A549 (cell line): ENCODE measurements around the gene RALGDS. TPM values are rescaled to one million over a fixed set of nuclear protein-coding genes. Genes with fewer than 3 reads are reported as not detected.

Experiments
- ATAC-seq, 2 experiments: fragments of 200-7000 bp in 1 of 2; fragments of >200 bp in 1 of 2; cut with Nextera tagmentation in 1 of 2; cut with Tn5 transposase in 1 of 2; 3 replicates each; pipeline versions ENCODE4 v1.8.0 to v1.9.1; 2018 to 2020; ENCODE audit warnings: mild to moderate bottlenecking in 1 of 2, moderate library complexity in 1 of 2
- CTCF ChIA-PET: fragments of 300-600 bp; sonication (Branson Sonifier 250); formaldehyde crosslinking; extraction: SDS; loops from one replicate; lab custom pipeline; 2021; ENCODE audit warnings: antibody characterized with exemption, inconsistent platforms; lab: Yijun Ruan, JAX
- POLR2A ChIA-PET: fragments of 350-600 bp; formaldehyde crosslinking; extraction: SDS; loops from one replicate; lab custom pipeline; 2021; ENCODE audit warnings: antibody characterized with exemption, inconsistent platforms; lab: Yijun Ruan, JAX
- DNase-seq, 2 experiments: peaks; one replicate each; pipeline versions ENCODE4 v3.0.0 to v3.0.0-alpha.2; 2011 to 2016; ENCODE audit warnings: low read depth in 1 of 2, low spot score in 1 of 2
- FAIRE-seq: peaks from 2 replicates; lab custom pipeline; 2011; peaks lifted over from hg19 to GRCh38; lab: Jason Lieb, UNC
- H3K27ac ChIP-seq, 2 experiments: fragments of >200 bp; sonication (Bioruptor Twin); formaldehyde crosslinking; 3 replicates each; pipeline ENCODE4 v1.5.1; 2016 to 2017
- H3K4me1 ChIP-seq: fragments of >200 bp; sonication (Bioruptor Twin); formaldehyde crosslinking; 3 replicates; pipeline ENCODE4 v1.6.1; 2016
- H3K4me2 ChIP-seq: fragments of >200 bp; sonication (Bioruptor Twin); formaldehyde crosslinking; 3 replicates; pipeline ENCODE4 v1.6.1; 2016
- H3K4me3 ChIP-seq: fragments of >200 bp; sonication (Bioruptor Twin); formaldehyde crosslinking; 3 replicates; pipeline ENCODE4 v1.5.1; 2016
- H3K9me3 ChIP-seq: fragments of >200 bp; sonication (Bioruptor Twin); formaldehyde crosslinking; 3 replicates; pipeline ENCODE4 v1.6.1; 2016
- BHLHE40 ChIP-seq: IDR thresholded peaks from 2 replicates; pipeline ENCODE4 v1.6.1; 2012; ENCODE audit warnings: low read depth, low read length, inconsistent platforms
- CBX2 ChIP-seq: fragments of 200-600 bp; sonication (generic); IDR thresholded peaks from 2 replicates; pipeline ENCODE4 v1.6.1; 2016; ENCODE audit warnings: low read depth, mild to moderate bottlenecking, borderline replicate concordance
- CEBPB ChIP-seq, 2 experiments: fragments of >200 bp in 1 of 2; sonication (Bioruptor Twin) in 1 of 2; formaldehyde crosslinking in 1 of 2; IDR thresholded peaks; 2 replicates each; pipeline ENCODE4 v1.6.1; 2012 to 2016
- EHF ChIP-seq: fragments of 250-450 bp; sonication (Bioruptor Pico); IDR thresholded peaks from 2 replicates; pipeline ENCODE4 v1.5.0; 2020; ENCODE audit warnings: mild to moderate bottlenecking
- EP300 ChIP-seq, 2 experiments: fragments of >200 bp; sonication (Bioruptor Twin); formaldehyde crosslinking; IDR thresholded peaks; 2 replicates in 1 of 2; 3 replicates in 1 of 2; pipeline ENCODE4 v1.6.1; 2016 to 2017
- ESRRA ChIP-seq: fragments of 150-350 bp; IDR thresholded peaks from 2 replicates; pipeline ENCODE4 v1.6.1; 2014; ENCODE audit warnings: mild to moderate bottlenecking, low read length, borderline replicate concordance
- FOSL2 ChIP-seq, 2 experiments: fragments of 450-650 bp in 1 of 2; fragments of >200 bp in 1 of 2; sonication (Bioruptor Twin) in 1 of 2; formaldehyde crosslinking; IDR thresholded peaks; 2 replicates each; pipeline versions ENCODE4 v1.5.0 to v1.6.1; 2016 to 2020; ENCODE audit warnings: mild to moderate bottlenecking in 1 of 2, moderate library complexity in 1 of 2
- FOXS1 ChIP-seq: fragments of 250-450 bp; sonication (Bioruptor Pico); IDR thresholded peaks from 2 replicates; pipeline ENCODE4 v1.5.0; 2020; ENCODE audit warnings: mild to moderate bottlenecking, moderate library complexity
- GATA3 ChIP-seq: IDR thresholded peaks from 2 replicates; pipeline ENCODE4 v1.6.1; 2012; ENCODE audit warnings: borderline replicate concordance
- HEYL ChIP-seq: fragments of 250-450 bp; sonication (Bioruptor Pico); IDR thresholded peaks from 2 replicates; pipeline ENCODE4 v1.8.0; 2021; ENCODE audit warnings: mild to moderate bottlenecking, moderate library complexity
- HOXB5 ChIP-seq: fragments of 250-450 bp; sonication (Bioruptor Pico); IDR thresholded peaks from 2 replicates; pipeline ENCODE4 v1.5.0; 2020; ENCODE audit warnings: mild to moderate bottlenecking, moderate library complexity
- MAFK ChIP-seq: fragments of 450-650 bp; IDR thresholded peaks from 2 replicates; pipeline ENCODE4 v1.6.1; 2014; ENCODE audit not compliant: partially characterized antibody
- PHF8 ChIP-seq: fragments of 200-600 bp; sonication (generic); IDR thresholded peaks from 2 replicates; pipeline ENCODE4 v1.6.1; 2016; ENCODE audit warnings: low read depth, mild to moderate bottlenecking, antibody characterized with exemption, moderate library complexity, borderline replicate concordance
- POLR2AphosphoS2 ChIP-seq: conservative IDR thresholded peaks from 2 replicates; pipeline ENCODE4 v1.6.1; 2012; ENCODE audit warnings: low read length, improper control_type of control experiment, inconsistent platforms
- RARB ChIP-seq: fragments of 250-450 bp; sonication (Bioruptor Pico); IDR thresholded peaks from 2 replicates; pipeline ENCODE4 v1.8.0; 2021; ENCODE audit warnings: mild to moderate bottlenecking, moderate library complexity
- RCOR1 ChIP-seq: fragments of 150-350 bp; IDR thresholded peaks from 2 replicates; pipeline ENCODE4 v1.6.1; 2014; ENCODE audit warnings: antibody characterized with exemption, low read length, low read depth
- ZC3H11A ChIP-seq: fragments of 450-650 bp; IDR thresholded peaks from 2 replicates; pipeline ENCODE4 v1.6.1; 2014; ENCODE audit warnings: antibody characterized with exemption, mild to moderate bottlenecking
- ZNF302 ChIP-seq: fragments of 250-450 bp; sonication (Bioruptor Pico); IDR thresholded peaks from 2 replicates; pipeline ENCODE4 v1.9.0; 2021; ENCODE audit warnings: inconsistent platforms, mild to moderate bottlenecking, moderate library complexity
- ZSCAN20 ChIP-seq: fragments of 250-450 bp; sonication (Bioruptor Pico); IDR thresholded peaks from 2 replicates; pipeline ENCODE4 v1.8.0; 2022; ENCODE audit warnings: mild to moderate bottlenecking, moderate library complexity
- WGBS: methylation state at CpG from one replicate; pipeline ENCODE4 v1.1.6; 2017; ENCODE audit errors: missing lambda C conversion rate; 5-methylcytosine and 5-hydroxymethylcytosine counted together
- polyA plus RNA-seq, 4 experiments: library from polyadenylated mRNA; depleted of rRNA in 3 of 4; stranded (reverse); fragments of >200 nt; fragmentation: RNase III in 1 of 4; extraction: RNeasy Plus Mini Kit Qiagen cat#74134 plus additional on column Dnase treatment in 1 of 4; gene quantifications; 2 replicates in 3 of 4; 3 replicates in 1 of 4; pipeline ENCODE4 v1.2.3, GENCODE V29; 2011 to 2017
- TF ChIP-seq, protein P1 (sequence below): fragments of >200 bp; sonication (Bioruptor Twin); formaldehyde crosslinking; IDR thresholded peaks from 2 replicates; pipeline ENCODE4 v1.6.1; 2016
- TF ChIP-seq, protein P2 (sequence below): fragments of >200 bp; sonication (Bioruptor Twin); formaldehyde crosslinking; IDR thresholded peaks from 3 replicates; pipeline ENCODE4 v1.6.1; 2016
- TF ChIP-seq, protein P3 (sequence below): IDR thresholded peaks from 2 replicates; pipeline ENCODE4 v1.6.1; 2012; ENCODE audit warnings: low read depth, borderline replicate concordance
- TF ChIP-seq, protein P4 (sequence below): IDR thresholded peaks from 2 replicates; pipeline ENCODE4 v1.6.1; 2012
- TF ChIP-seq, protein P5 (sequence below): fragments of 200-600 bp; sonication (generic); IDR thresholded peaks from 2 replicates; pipeline ENCODE4 v1.6.1; 2016; ENCODE audit warnings: antibody characterized with exemption, mild to moderate bottlenecking, moderate library complexity

RALGDS gene
- polyA plus RNA-seq, 2 of the 4 experiments (the other 2 are of a cell fraction), result 8.9 to 12.1 TPM

DNA sequence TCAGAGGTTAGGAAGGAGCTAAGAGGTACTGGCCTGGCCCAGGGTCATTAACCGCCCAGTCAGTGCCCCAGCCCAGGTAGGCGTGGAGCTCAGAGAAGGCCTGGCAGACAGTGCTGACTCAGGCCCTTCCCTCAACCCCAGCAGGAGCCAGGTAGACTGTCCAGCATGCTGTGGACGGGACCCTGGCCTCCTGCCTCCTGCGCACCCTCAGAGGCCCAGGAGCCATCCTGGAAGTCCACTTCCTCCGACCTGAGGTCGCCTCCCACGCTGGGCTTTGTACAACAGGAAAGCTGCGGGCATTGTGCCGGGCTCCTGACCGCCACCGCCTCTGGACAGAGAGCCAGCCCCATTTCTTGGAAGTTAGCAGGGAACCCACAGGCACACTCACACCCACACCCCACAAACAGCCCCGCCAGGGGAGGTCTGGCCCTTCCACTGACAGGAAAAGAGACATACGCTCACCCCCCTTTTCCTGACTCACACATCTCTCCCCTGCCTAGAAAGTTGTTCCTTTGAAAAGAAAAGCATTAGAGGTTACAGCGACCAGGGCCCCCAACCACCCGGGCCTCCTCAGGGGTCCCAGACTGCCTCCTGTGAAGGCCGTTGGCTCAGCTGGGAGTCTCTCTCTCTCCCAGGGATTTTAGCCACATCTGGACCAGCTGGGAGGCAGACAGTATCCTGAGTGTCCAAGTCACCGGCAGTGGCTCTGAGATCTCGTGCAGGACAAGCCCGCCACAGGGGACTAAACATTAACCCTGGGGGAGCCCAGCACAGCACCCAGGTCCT lies 7.7 kb downstream of the RALGDS start:
- Histone ChIP-seq H3K9me3 (no peaks in the 10 kb centered on the region), H3K27ac (no peak overlapping the region; a peak in 1 of 6 replicates), H3K4me2 (no peak overlapping the region), H3K4me3 (no peak overlapping the region), H3K4me1 (peaks cover 3% of the 10 kb centered on the region; the same call in 2 of the 3 replicates)
- ATAC-seq (no peak), DNase-seq (no peak), FAIRE-seq (no peak)
- ChIA-PET CTCF (interaction anchor here (1.4 to 30.3 kb wide), 4 partner anchors 8 to 72 kb away, joined by 3 to 1284 read pairs (median 74); no protein-coding TSS in a partner anchor), POLR2A (interaction anchor here (0.5 kb wide), 1 partner anchor 1608 kb away, joined by 5 read pairs; no protein-coding TSS in a partner anchor)
- 89% methylated on average over 17 of the region's 19 CpGs for WGBS
- TF ChIP-seq ZC3H11A (no peak), MAFK (peak; percentile 40), EHF (CRISPR knock-in tag) (no peak)

DNA sequence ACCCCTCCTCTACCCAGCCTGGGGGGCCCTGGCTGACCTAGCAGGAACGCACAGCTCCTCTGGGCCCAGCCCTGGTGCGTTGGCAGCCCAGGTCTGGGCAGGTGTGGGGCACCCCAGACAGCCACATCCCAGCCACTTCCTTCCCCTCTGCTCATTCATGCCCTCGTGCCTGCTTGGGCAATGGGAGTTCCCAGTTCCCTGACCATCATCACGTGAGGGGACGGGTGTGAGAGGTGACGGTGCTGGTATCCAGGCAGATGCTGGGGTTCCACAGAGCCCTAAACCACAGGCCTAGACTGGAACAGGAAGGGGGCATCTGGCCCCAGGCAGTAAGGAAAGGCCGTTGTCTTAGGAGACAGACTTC lies 8.4 kb downstream of the RALGDS start:
- WGBS, result 76% methylated on average over 5 of the region's 7 CpGs
- H3K4me1 ChIP-seq, result peaks cover 3% of the 10 kb centered on the region; the same call in 2 of the 3 replicates
- FAIRE-seq, result no peak
- no peak for ATAC-seq
- H3K27ac ChIP-seq, result no peak overlapping the region
- DNase-seq, result no peak
- no peaks in the 10 kb centered on the region for H3K9me3 ChIP-seq
- no peak overlapping the region for H3K4me3 ChIP-seq
- CTCF ChIA-PET, result interaction anchor here (1.4 to 30.3 kb wide), 3 partner anchors 11 to 374 kb away, joined by 3 to 1284 read pairs (median 143); no protein-coding TSS in a partner anchor
- POLR2A ChIA-PET, result no interaction called here
- H3K4me2 ChIP-seq, result no peak overlapping the region
- TF ChIP-seq, protein P1, sequence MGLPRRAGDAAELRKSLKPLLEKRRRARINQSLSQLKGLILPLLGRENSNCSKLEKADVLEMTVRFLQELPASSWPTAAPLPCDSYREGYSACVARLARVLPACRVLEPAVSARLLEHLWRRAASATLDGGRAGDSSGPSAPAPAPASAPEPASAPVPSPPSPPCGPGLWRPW, result no peak
- no peak for TF ChIP-seq ZNF302 (CRISPR knock-in tag)
- TF ChIP-seq, protein P2, sequence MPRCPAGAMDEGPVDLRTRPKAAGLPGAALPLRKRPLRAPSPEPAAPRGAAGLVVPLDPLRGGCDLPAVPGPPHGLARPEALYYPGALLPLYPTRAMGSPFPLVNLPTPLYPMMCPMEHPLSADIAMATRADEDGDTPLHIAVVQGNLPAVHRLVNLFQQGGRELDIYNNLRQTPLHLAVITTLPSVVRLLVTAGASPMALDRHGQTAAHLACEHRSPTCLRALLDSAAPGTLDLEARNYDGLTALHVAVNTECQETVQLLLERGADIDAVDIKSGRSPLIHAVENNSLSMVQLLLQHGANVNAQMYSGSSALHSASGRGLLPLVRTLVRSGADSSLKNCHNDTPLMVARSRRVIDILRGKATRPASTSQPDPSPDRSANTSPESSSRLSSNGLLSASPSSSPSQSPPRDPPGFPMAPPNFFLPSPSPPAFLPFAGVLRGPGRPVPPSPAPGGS, result no peak
- TF ChIP-seq, protein P3, sequence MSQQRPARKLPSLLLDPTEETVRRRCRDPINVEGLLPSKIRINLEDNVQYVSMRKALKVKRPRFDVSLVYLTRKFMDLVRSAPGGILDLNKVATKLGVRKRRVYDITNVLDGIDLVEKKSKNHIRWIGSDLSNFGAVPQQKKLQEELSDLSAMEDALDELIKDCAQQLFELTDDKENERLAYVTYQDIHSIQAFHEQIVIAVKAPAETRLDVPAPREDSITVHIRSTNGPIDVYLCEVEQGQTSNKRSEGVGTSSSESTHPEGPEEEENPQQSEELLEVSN, result no peak
- TF ChIP-seq RCOR1, result no peak
- TF ChIP-seq PHF8, result no peak
- TF ChIP-seq BHLHE40, result no peak
- TF ChIP-seq HEYL (CRISPR knock-in tag), result no peak
- TF ChIP-seq HOXB5 (CRISPR knock-in tag), result no peak
- TF ChIP-seq ESRRA, result no peak
- no peak for TF ChIP-seq CEBPB (IDR thresholded peaks at IDR 0.05)
- no peak for TF ChIP-seq POLR2AphosphoS2
- no peak for TF ChIP-seq CBX2

DNA sequence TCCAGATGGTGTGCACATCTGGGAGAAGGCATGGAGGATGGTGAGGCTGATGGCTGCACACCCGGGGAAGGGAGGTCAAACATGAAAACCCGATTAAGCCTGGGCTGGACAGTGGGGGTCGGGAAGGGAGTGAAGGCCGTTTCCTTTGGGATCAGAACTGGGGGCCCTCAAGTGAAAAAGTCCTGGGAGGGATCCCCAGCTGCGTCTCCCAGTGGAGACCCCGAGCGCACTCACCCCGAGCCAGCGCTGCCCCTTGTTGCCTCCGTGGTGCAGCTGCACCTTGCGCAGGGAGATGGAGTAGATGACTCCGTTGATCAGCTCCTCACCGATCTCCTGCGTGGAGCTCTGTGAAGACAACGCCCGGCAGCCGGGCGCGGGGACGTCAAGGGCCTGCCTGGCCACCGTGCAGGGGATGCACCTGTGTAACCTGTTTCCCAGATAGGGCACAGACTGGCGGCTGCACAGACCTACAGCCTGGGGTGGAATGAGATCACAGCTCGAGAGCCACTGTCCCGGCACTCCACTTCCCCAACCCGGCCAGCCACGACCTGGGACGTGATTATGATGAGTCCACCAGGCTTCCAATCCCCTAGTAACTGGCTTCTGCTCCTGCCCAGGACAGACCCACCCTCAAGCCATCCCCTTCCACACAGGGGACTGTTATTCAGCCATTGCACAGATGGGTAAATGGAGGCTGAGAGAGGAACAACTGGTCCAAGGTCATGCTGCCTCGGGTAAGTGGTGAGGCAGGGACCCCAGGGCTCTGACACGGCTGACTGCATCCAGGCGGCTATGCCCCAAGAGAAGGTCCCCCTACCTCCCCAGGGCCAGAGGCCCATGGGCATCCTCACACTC lies 9.0 kb downstream of the RALGDS start:
- H3K9me3 ChIP-seq, result no peaks in the 10 kb centered on the region
- DNase-seq (no peak), FAIRE-seq (no peak), ATAC-seq (no peak)
- H3K4me2 ChIP-seq, result no peak overlapping the region
- ChIA-PET CTCF (interaction anchor here (1.3 to 30.3 kb wide), 4 partner anchors 11 to 375 kb away, joined by 3 to 1284 read pairs (median 74); no protein-coding TSS in a partner anchor), POLR2A (no interaction called here)
- no peak overlapping the region for H3K4me3 ChIP-seq
- H3K4me1 ChIP-seq, result peaks cover 3% of the 10 kb centered on the region; the same call in 2 of the 3 replicates
- 91% methylated on average over 28 of the region's 30 CpGs for WGBS
- H3K27ac ChIP-seq, result no peak overlapping the region
- TF ChIP-seq, protein P4, sequence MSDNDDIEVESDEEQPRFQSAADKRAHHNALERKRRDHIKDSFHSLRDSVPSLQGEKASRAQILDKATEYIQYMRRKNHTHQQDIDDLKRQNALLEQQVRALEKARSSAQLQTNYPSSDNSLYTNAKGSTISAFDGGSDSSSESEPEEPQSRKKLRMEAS, result no peak
- TF ChIP-seq CBX2 (no peak), ZNF302 (CRISPR knock-in tag) (no peak), RARB (no peak), GATA3 (no peak), FOXS1 (CRISPR knock-in tag) (no peak), EP300 (IDR thresholded peaks at IDR 0.05) (no peak), FOSL2 (IDR thresholded peaks at IDR 0.05) (no peak), FOSL2 (CRISPR knock-in tag; IDR thresholded peaks at IDR 0.05) (no peak), ZSCAN20 (CRISPR knock-in tag) (no peak)
- TF ChIP-seq, protein P1, result no peak
- TF ChIP-seq, protein P5, sequence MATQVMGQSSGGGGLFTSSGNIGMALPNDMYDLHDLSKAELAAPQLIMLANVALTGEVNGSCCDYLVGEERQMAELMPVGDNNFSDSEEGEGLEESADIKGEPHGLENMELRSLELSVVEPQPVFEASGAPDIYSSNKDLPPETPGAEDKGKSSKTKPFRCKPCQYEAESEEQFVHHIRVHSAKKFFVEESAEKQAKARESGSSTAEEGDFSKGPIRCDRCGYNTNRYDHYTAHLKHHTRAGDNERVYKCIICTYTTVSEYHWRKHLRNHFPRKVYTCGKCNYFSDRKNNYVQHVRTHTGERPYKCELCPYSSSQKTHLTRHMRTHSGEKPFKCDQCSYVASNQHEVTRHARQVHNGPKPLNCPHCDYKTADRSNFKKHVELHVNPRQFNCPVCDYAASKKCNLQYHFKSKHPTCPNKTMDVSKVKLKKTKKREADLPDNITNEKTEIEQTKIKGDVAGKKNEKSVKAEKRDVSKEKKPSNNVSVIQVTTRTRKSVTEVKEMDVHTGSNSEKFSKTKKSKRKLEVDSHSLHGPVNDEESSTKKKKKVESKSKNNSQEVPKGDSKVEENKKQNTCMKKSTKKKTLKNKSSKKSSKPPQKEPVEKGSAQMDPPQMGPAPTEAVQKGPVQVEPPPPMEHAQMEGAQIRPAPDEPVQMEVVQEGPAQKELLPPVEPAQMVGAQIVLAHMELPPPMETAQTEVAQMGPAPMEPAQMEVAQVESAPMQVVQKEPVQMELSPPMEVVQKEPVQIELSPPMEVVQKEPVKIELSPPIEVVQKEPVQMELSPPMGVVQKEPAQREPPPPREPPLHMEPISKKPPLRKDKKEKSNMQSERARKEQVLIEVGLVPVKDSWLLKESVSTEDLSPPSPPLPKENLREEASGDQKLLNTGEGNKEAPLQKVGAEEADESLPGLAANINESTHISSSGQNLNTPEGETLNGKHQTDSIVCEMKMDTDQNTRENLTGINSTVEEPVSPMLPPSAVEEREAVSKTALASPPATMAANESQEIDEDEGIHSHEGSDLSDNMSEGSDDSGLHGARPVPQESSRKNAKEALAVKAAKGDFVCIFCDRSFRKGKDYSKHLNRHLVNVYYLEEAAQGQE, result no peak
